WERI-Rb-1 (cell line): ENCODE results near the gene PNPLA2.

Experiments
- DNase-seq: peaks from one replicate; pipeline ENCODE4 v3.0.0-alpha.2; 2020
- H3K27ac ChIP-seq: fragments of 250-450 bp; sonication (Bioruptor Pico); 2 replicates; pipeline ENCODE4 v1.5.1; 2020; ENCODE audit warnings: mild to moderate bottlenecking, moderate library complexity
- H3K27me3 ChIP-seq: fragments of 250-450 bp; sonication (Bioruptor Pico); 2 replicates; pipeline ENCODE4 v1.5.1; 2021; ENCODE audit warnings: mild to moderate bottlenecking, low read depth, moderate library complexity; ENCODE audit not compliant: insufficient read depth, severe bottlenecking
- H3K36me3 ChIP-seq: fragments of 250-450 bp; sonication (Bioruptor Pico); 2 replicates; pipeline ENCODE4 v1.5.1; 2020; ENCODE audit warnings: mild to moderate bottlenecking, moderate library complexity
- H3K4me3 ChIP-seq: 2 replicates; pipeline ENCODE4 v1.5.1; 2011; ENCODE audit warnings: low read depth, mild to moderate bottlenecking, control low read depth, low read length
- H3K9me3 ChIP-seq: fragments of 250-450 bp; sonication (Bioruptor Pico); 2 replicates; pipeline ENCODE4 v1.5.1; 2021; ENCODE audit warnings: mild to moderate bottlenecking, moderate library complexity; ENCODE audit not compliant: severe bottlenecking
- TF ChIP-seq, protein P1 (sequence below): IDR thresholded peaks from 2 replicates; pipeline ENCODE4 v1.5.1; 2011; ENCODE audit warnings: low read depth, mild to moderate bottlenecking, control low read depth, inconsistent platforms, low read length

The PNPLA2 gene

GRCh38 chr11:855330-855674, 36.6 kb downstream of the PNPLA2 start:
- Histone ChIP-seq H3K27me3 (no peaks in the 10 kb centered on the region), H3K27ac (peak overlapping the region; percentile 38), H3K36me3 (no peaks in the 10 kb centered on the region), H3K9me3 (no peaks in the 10 kb centered on the region), H3K4me3 (no peak overlapping the region)
- no peak for DNase-seq
- TF ChIP-seq, protein P1, sequence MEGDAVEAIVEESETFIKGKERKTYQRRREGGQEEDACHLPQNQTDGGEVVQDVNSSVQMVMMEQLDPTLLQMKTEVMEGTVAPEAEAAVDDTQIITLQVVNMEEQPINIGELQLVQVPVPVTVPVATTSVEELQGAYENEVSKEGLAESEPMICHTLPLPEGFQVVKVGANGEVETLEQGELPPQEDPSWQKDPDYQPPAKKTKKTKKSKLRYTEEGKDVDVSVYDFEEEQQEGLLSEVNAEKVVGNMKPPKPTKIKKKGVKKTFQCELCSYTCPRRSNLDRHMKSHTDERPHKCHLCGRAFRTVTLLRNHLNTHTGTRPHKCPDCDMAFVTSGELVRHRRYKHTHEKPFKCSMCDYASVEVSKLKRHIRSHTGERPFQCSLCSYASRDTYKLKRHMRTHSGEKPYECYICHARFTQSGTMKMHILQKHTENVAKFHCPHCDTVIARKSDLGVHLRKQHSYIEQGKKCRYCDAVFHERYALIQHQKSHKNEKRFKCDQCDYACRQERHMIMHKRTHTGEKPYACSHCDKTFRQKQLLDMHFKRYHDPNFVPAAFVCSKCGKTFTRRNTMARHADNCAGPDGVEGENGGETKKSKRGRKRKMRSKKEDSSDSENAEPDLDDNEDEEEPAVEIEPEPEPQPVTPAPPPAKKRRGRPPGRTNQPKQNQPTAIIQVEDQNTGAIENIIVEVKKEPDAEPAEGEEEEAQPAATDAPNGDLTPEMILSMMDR, result no peak

DNA sequence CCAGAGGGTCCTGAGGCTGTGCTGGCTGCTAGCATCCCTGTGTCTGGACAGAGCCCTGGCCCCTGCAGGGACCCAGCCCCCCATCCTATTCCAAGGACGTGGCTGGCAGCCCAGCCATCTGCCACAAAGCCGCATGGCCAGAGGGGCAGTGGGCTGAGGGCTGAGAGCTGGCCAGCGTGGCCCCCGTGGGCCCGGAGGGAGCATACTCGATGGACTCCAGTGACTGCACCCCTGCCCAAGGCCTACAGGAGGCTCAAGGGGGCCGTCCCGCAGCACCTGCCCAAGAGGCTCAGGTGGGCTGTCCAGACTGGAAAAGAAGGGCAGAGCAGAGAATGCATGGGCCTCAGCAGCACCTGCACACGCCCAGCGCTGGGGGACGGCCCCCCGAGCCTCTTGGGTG, 37.1 kb downstream of the PNPLA2 start:
- TF ChIP-seq, protein P1, result no peak
- peak overlapping the region; percentile 10 for H3K27ac ChIP-seq
- H3K4me3 ChIP-seq, result no peak overlapping the region
- no peaks in the 10 kb centered on the region for H3K36me3 ChIP-seq
- no peaks in the 10 kb centered on the region for H3K9me3 ChIP-seq
- H3K27me3 ChIP-seq, result no peaks in the 10 kb centered on the region
- DNase-seq, result no peak

GRCh38 chr11:856397-856796, 37.7 kb downstream of the PNPLA2 start:
- no peak for DNase-seq
- Histone ChIP-seq H3K27me3 (no peaks in the 10 kb centered on the region), H3K36me3 (no peaks in the 10 kb centered on the region), H3K9me3 (no peaks in the 10 kb centered on the region), H3K4me3 (no peak overlapping the region), H3K27ac (peak overlapping the region; percentile 10)
- TF ChIP-seq, protein P1, result no peak

DNA sequence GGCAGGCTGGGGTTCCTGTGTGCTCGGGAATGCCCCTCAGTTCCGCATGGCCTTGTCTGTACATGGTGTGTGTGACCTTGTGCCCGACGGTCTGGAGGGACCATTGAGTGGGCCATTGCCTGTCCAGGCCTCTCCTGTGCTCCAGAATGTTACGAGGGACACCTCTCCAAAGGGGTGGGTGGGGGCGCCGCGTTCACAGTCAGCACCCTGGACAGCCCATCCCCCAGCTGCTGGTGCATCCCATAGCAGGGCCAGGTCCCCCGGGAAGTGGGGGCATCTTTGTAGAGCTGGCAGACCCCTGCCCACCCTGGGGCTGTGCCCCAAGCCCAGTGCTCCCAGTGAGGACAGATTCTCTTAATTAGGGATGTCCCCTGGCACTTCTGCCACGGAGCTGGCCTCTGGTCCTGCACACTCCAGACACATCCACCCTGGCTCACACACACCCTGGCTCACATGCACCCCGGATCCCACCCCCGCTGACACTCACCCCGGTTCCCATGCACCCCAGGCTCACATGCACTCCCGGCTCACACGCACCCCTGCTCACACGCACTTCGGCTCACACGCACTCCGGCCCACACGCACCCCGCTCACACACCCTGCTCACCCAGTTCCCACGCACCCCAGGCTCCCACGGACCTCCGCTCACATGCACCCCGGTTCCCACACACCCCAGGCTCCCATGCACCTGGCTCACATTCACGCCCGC, 39.5 kb downstream of the PNPLA2 start:
- no peaks in the 10 kb centered on the region for H3K27me3 ChIP-seq
- 0 out of 2 replicates have a peak, but pooled peaks cover under 1% of the 10 kb centered on the region for H3K36me3 ChIP-seq
- H3K9me3 ChIP-seq, result no peaks in the 10 kb centered on the region
- TF ChIP-seq, protein P1, result no peak
- DNase-seq, result no peak
- no peak overlapping the region for H3K4me3 ChIP-seq
- H3K27ac ChIP-seq, result no peak overlapping the region

- no peak overlapping the region for H3K27ac ChIP-seq
- H3K9me3 ChIP-seq, result no peaks in the 10 kb centered on the region
- H3K4me3 ChIP-seq, result no peak overlapping the region
- peaks cover 3% of the 10 kb centered on the region; the same call in 1 of the 2 replicates for H3K36me3 ChIP-seq
- DNase-seq, result no peak
- TF ChIP-seq, protein P1, result no peak
- H3K27me3 ChIP-seq, result no peaks in the 10 kb centered on the region
Measured at GRCh38 chr11:858762-859339, 40.1 kb downstream of the PNPLA2 start.
